Caki2 (cell line): ENCODE data around the gene CHST15. TPM values are rescaled to one million over a fixed set of nuclear protein-coding genes. Genes with fewer than 3 reads are reported as not detected.
A peak's percentile ranks its signal among the peaks of the same experiment; 100 is the strongest.

Source experiments
- DNase-seq: peaks from one replicate; pipeline ENCODE4 v3.0.0-alpha.2; 2015; ENCODE audit warnings: low read depth
- in situ Hi-C: cut with HindIII; loops from 2 replicates; pipeline ENCODE4 v1.10.0; 2016; ENCODE audit warnings: low sequenced_read_pairs, low pct_unique_long_range_greater_than_20kb, mixed read lengths
- total RNA-seq: library from RNA; depleted of rRNA; stranded (reverse); fragments of >200 nt; shearing (Covaris generic); gene quantifications from 2 replicates; pipeline ENCODE4 v1.2.3, GENCODE V29; 2014; ENCODE audit warnings: low replicate concordance; rRNA removed

The CHST15 gene
- total RNA-seq, 1 experiment from 2014 or later, result 27.1 TPM

DNA sequence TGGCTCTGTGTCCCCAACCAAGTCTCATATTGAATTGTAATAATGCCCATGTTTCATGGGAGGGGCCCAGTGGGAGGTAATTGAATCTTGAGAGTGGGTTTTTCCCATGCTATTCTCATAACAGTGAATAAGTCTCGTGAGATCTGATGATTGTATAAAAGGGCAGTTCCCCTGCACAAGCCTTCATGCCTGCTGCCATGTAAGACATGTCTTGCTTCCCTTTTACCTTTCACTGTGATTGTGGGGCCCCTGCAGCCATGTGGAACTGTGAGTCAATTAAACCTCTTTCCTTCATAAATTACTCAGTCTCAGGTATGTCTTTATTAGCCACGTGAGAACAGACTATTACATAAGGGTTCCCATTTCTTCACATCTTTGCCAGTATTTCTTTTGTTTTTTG is 104.7 kb downstream of the CHST15 start:
- in situ Hi-C loops, result loop anchor here (25.0 kb wide), 1 partner anchor 399 kb away; no protein-coding TSS in a partner anchor

DNA sequence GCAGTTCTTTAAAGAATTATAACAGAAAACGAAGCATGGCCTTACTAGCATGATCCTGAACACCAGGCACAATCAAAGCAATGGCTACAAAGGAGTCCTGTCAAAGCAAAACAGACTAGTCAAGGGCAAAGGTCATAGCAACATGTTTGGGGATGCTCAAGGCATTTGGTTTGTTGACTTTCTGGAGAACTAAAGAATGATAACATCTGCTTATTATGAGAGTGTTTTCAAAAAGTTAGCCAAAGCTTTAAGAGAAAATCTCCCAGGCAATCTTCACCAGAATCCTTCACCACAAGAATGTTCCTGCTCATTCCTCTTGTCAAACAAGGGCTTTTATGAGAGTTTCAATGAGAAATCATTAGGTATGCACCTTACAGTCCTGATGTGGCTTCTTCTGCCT is 106.7 kb downstream of the CHST15 start:
- DNase-seq, result no peak
- in situ Hi-C loops, result loop anchor here (25.0 kb wide), 1 partner anchor 401 kb away; no protein-coding TSS in a partner anchor

More for the DNA sequence above, 104.7 kb downstream of the CHST15 start:
- DNase-seq, result no peak

GRCh38 chr10:123974406-123974805 is 119.0 kb downstream of the CHST15 start:
- DNase-seq, result peak; percentile 92
- in situ Hi-C loops, result no loop called here

- DNase-seq, result no peak
- in situ Hi-C loops, result no loop called here
These were observed 120.7 kb downstream of the CHST15 start for GRCh38 chr10:123972481-123973401.

GRCh38 chr10:123970927-123971286 is 122.5 kb downstream of the CHST15 start:
- in situ Hi-C loops, result no loop called here
- DNase-seq, result no peak

GRCh38 chr10:123970207-123970926 is 123.0 kb downstream of the CHST15 start:
- in situ Hi-C loops, result no loop called here
- no peak for DNase-seq

- in situ Hi-C loops, result no loop called here
- peak; percentile 15 for DNase-seq
These were observed 125.7 kb downstream of the CHST15 start for GRCh38 chr10:123967626-123968243.

- in situ Hi-C loops, result no loop called here
- no peak for DNase-seq
These were observed 126.5 kb downstream of the CHST15 start for GRCh38 chr10:123966896-123967231.

DNA sequence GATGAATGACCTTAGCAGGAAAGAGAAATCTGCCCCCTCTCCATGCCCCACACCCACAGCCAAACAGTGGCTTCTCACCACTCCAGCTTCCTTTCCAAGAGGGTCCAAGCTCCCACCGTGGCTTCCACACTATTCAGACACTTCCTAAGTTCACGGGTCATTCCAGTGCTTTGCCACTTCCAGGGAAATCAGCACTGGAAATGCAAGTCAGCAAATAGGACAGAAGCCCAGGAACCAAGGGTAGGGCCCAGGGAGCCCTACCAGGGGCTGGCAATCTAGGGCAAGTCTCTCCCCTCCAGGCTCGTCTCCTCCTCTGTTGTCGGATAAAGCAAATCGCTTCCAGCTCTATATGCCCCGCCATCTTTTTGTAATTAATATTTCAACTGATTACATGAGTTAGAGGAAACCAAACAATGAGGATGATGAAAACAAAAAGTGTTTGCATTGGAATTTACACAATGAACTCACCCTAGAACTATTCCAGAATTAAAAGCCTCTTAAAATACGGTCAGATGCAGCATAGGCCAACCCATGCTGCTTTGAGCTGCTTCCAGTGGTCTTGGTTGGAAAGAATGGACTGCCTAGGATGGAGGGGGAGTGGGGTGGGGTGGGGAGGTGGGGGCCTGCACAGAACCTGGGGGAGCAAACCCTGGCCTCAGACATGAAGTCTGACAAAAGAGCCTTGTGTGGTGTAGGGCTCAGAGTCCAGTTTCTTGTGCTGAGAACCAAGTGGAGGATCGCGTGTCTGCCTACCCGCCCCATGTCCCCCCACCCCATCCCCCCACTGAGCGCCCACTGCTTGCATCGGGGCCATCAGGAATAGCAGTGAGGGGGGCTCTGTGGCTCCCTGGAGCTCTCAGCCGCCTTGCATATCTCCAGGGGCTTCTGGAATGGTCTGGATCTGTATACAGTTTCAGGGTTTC is 127.2 kb downstream of the CHST15 start:
- in situ Hi-C loops, result no loop called here
- no peak for DNase-seq

DNA sequence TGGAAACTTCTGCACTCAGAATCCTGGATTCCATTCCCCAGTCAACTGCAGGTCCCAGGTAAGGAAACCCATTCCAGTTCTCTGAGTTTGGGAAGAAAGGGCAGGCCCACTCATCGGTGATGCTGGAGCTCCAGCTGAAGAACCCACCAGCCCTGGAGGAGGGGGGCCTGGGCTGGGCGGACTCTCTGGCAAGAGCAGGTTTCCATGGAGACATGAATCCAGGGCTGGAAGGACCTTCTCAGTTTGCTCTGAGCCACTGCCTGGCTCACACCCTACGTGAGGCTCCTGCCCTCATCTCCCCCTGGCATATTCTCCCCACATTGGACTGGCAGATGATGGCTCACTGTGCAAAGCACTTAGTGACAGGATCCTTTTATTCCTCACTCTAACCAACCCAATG is 128.4 kb downstream of the CHST15 start:
- no peak for DNase-seq
- in situ Hi-C loops, result no loop called here

DNA sequence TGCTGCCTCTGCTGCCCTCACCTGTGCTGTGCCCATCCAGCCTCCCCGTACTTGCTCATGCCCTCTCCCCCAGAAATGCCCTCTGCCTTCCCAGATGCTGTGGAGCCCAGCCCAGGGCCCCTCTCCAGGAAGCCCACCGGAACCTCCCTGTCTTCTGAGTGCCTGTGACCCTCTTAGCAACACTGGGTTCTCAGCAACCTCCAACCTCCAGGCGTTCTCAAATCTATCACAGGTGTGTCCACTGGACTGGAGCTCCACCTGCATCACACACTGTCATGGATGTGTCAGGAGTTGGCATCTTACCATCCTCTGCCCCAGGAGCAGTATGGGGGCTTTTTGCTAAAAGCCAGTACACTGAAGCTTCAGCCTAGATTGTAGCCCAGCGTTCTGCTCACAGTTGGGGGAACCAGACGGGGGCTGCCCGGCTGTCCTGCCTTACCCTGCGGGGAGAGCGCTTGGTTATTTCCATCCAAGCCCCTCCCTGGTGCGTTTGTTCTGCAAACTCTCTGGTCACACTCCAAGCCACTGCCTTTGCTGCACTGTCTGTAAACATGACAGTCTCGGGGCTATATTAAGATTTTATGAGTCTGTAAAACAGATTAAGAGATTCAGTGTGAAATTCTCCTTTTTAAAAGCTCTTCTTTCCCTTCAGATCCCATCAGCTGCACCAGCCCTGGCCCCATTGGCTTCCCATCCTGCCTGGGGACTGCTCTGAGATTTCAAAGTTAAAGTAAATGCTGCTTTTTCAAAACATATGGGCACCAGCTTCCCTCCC is 130.5 kb downstream of the CHST15 start:
- in situ Hi-C loops, result no loop called here
- no peak for DNase-seq

- in situ Hi-C loops, result no loop called here
- DNase-seq, result no peak
These were observed 135.2 kb downstream of the CHST15 start for GRCh38 chr10:123958241-123958640.

Other genes with a start within 250 kb of the CHST15 start
- gene CPXM2, start 201.8 kb downstream of the CHST15 start, total RNA-seq, result not detected in 2 replicates